ENCODE data around the gene ERFL.
"Not testable (repeated sequence)": the region's sequence is repeated elsewhere in the genome, so short reads cannot be mapped to it uniquely, and the experiment has no call there.

The ERFL gene

DNA sequence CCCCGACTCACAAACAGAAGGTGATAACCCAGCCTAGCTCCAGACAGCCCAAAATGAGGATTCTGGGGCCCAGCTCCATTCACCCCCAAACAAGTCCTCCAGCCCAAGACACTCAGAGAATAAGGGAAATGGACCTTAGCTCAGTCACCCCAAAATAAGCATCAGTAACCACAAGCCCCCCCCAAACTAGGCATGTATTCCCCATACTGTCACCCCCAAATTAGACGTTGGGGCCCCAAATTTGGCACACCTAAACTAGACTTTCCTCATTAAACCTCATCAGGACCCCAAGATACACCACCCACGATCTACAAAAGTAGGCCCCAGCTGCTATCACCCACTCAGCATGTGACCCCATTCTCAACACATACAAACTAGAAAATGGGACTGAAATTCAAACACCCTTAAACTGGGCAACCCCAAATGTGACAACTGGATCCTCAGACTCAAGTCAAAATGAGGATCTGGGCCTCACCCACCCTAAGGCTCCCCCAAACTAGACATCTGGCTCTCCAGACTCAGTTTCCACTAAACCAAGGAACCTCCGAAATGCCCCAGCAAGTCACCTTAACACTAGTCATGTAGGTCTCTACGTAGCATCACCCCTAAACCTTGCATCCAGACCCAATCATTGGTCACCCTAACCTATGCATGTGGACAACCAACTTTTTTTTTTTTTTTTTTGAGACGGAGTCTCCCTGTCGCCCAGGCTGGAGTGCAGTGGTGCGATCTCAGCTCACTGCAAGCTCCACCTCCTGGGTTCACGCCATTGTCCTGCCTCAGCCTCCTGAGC lies 13.4 kb upstream of the ERFL start:
- DNase-seq (ENCODE audit: low read depth, low spot score) = no peak

DNA sequence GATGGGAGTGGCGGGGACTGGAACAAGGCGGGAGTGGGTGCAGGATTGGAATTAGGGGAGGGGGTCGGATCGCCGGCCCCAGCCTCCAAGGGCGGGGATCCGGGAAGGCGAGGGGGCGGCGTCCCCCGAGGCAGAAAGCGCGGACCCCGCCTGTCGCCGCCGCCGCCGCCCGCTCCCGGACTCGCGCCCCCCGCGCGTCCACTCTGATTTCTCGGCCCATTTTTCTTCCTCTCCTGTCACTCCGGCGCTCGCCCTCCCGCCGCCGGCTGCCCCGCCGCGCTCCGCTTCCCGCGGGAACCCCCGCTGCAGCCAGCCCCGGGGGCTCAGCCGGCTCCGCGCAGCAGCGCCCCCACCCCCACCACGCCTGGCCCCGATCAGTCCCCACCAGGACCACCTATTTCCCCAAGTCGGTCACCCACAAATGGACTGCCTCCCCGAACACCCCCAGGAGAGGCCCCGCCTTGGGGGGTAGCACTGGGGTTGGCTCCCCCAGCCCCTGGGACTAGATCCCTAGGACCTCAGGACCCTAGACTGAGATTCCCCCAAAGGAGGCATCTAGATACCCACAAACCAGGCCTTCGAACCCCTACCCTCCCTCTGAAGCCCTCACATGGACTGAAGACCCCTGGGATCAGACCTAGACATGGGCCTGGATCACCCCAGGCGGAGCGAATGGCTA lies 12.6 kb upstream of the ERFL start:
- DNase-seq (ENCODE audit: low read depth, low spot score) = no peak

DNA sequence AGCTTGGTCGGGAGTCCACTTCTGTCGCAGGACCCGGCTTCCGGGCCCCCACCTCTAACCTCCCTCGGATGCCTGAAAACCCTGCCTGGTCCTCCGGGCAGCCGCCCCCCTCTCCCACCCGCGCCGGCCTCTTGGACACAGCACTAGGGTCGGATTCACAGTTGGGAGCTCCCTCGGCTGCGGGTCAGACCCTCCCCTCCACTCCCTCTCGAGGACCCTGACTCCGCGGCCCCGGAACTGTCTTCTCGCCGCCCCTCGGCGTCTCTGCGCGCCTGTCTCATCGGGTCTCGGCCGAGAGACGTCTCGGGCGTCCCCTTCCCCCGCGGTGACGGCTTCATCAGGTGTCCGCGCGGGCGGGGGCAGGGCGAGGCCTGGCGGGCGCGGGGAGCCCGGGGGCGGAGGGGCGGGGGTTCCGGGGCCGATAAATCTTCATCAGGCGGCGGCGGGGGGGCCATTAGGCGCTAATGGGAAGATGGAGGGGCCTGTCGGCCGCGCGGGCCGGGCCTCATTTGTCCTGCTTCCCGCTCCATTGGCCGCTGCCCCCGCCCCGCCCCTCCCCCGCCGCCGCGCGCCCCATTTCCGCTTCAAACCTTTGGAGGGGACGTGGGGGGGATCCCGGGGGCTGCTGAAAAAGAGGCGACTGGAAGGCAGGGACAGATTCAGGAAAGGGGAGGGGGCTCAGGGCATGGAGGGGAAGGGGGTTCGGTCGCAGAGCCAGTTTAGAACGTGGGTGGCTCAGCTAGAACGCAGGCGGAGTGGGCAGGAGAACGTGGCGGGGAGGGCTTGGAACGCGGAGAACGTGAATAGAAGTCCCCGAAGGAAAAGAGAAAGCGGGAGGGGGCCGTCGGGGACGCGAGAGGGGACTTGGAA lies 11.8 kb upstream of the ERFL start:
- no peak for DNase-seq (ENCODE audit: low read depth, low spot score)

DNA sequence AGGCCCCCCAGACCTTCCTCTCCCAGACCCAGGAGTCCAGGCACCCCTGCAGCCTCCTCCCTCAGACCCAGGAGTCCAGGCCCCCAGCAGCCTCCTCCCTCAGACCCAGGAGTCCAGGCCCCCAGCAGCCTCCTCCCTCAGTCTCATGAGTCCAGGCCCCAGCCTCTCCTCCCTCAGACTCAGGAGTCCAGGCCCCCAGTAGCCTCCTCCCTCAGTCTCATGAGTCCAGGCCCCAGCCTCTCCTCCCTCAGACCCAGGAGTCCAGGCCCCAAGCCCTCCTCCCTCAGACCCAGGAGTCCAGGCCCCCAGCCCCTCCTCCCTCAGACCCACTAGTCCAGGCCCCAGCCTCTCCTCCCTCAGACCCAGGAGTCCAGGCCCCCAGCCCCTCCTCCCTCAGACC lies 11.0 kb upstream of the ERFL start:
- DNase-seq (ENCODE audit: low read depth, low spot score) = not testable (repeated sequence)

DNA sequence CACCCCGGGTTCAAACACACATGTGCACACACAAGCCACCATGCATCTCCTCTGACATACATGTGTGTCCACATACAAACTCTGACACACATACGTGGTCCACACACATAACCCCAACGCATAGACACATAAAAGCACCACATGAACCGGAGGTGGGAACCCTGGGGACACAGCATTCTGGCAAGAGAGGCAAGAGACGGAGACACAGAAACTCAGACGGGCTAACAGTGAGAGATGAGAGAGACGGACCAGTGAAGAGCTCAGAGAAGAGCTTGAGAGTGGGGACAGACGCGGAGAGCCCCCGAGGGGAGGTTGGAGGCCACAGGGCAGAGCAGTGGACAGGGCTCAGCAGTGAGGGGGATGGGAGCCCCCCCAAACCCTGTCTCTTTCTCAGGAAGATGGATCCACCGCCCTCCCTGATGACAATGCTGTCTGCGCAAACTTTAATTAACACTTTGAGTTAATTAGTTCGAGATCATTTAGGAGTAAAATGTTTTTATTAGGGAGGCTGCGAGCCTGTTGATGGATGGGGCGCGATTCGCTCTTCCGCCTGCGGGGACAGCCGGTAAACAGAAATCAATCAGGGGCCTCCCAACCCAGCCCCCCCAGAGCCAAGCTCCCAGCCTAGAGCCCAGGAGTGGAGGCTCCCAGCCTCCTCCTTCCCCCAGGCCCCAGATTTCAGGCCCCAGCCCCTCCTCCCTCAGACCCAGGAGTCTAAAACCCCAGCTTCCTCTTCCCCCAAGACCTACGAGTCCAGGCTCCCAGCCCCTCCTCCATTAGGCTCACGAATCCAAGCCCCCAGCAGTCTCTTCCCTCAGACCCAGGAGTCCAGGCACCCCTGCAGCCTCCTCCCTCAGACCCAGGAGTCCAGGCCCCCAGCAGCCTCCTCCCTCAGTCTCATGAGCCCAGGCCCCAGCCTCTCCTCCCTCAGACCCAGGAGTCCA lies 9.5 kb upstream of the ERFL start:
- no peak for DNase-seq (ENCODE audit: low read depth, low spot score)

DNA sequence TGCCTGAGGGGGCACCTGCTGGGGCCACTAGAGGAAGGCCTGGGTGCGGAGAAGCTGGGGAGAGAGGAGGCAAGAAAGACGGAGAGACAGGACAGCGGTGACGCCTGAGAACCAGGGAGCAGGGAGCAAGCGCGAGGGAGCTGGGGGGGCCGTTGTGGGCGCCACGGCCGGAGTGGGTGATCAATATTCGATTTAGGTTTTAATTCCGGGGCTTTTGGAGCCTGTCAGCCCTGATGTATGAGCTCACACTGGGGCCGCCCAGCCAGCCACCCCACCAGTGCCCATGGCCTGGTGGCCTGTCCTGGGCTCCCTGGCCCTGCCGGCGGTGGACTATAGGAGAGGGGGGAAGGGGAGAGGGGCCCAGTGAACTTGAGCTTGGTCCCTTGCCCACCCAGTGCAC lies 8.7 kb upstream of the ERFL start:
- no peak for DNase-seq (ENCODE audit: low read depth, low spot score)

DNA sequence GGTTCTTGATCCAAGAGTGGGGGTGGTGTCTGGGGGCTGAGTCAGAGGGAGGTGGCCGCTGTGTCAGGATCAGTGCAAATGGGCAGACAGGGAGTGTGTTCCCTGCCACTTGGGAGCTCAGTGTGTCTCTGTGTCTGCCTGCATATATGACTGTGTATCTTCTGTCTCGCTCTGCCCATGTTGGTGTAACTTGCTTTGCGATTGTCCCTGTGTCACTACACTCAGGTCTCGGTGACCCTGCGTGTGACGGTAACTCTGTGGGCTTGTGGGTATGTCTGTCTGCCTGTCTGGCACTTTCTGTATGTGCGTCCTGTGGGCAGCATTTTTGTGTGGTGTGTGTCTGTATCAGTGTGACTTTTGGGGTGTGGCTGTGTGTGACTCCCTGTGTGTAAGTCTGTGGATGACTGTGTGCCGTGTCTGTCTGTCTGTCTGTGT lies 8.2 kb upstream of the ERFL start:
- no peak for DNase-seq (ENCODE audit: low read depth, low spot score)

DNA sequence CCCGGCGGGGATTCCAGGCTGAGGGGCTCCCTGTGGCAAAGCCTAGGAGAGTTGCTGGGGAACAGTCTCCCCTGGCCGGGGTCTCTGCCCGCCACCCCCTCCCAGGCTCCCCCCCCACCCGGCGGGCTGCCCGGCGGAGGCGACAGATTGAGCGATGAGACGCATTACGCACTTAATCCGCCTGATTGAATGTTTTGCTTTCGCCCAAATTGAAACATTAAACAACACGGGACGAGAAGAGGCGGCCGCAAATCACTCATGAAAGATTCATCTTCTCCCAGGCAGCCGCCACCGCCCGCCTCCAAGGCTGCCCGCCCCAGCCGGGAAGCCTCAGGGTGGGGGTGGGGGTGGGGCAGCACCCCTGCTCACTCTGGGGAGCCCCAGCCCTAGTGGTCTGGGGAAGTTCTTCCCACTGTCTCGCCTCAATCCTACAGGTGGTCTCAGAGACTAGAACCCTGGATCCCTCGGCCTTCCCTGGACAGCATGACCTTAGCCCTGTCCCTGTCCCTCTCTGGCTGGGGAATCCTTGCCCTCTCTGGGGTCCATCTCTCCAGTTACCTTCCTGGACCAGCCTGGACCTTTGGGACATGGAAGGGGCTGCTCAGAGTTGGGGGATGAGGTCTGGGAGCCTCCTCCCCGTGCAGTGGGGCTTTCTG lies 7.6 kb upstream of the ERFL start:
- DNase-seq (ENCODE audit: low read depth, low spot score) = no peak

DNA sequence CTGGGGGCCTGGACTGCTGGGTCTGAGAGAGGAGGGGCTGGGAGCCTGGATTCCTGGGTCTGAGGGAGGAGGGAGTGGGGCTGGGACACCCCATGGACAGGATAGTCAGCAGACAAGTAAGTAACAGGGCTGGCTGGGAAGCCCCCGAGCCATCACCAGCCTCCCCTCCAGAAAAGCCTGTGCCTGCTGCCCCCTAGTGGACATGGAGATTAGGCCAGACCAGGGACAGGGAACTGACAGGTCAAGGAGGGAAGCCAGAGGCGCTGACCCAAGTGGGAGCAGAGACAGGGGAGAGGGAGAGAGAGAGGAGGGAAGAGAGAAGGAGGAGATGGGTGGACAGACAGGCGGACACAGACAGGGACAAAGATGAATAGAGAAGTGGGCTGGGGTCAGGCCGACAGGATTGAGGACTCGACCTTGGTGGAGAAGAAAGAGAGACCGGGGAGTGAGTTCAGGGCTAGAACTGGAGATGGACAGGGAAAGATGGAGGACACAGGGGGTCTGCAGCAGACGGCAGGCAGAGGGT lies 6.7 kb upstream of the ERFL start:
- no peak for DNase-seq (ENCODE audit: low read depth, low spot score)

DNA sequence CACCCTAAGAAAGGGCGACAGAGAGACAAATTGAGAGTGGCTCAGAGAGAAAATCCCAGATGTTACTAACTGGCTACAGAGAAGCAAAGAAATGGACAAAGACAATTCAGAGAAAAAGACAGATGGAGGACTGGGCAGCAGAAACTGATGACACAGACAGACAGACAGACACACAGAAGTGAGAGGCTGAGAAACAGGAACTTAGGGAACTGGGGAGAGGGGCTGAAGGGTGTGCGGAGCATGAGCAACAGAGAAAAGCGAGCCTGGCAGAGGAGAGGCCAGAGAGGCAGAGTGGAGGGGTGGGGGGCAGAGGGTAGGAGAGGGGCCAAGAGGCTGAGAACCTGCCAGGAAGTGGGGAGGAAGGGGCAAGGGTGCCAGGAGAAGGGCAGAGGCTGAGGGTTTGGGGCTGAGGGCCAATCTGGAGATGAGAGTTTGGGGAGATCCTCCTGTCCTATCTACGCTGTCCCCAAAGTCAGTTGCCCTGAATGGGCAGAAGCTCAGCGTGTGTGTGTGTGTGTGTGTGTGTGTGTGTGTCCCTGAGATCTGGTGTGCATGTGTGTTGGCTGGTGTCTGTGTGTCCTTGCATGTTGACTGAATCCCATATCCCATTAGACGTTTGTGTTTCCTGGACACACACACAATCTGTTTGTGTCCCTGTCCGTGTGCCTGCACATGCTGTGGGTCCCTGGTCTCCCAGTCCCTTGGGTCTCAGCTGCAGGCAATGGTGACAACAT lies 5.6 kb upstream of the ERFL start:
- no peak for DNase-seq (ENCODE audit: low read depth, low spot score)

DNA sequence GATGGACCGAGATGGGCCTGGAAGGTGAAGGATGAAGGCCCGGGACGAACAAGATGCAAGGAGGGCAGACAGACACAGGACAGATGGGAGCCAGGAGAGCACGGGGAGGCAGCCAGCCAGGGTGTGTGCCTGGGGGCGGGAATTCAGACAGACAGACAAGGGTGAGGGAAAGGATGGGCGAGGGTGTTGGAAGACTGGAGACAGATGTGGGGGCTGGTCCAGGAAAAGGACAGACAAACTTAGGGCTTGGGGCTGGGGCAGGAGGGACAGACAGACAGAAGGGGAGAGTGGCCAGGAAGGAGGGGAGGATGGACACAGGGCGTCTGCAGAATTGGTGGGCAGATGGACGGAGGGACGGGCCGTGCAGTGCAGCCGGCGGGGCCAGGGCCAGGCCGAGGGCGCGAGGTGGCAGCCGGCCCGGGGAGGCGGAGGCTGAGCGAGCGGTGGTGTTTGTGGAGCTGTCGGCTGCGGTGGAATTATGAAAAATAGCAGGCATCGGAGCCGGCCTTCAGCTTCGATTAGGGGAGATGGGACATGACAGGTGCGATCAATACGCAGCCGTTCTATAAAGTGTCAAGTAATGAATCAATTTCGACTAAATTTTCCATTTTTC lies 4.6 kb upstream of the ERFL start:
- DNase-seq (ENCODE audit: low read depth, low spot score) = no peak

DNA sequence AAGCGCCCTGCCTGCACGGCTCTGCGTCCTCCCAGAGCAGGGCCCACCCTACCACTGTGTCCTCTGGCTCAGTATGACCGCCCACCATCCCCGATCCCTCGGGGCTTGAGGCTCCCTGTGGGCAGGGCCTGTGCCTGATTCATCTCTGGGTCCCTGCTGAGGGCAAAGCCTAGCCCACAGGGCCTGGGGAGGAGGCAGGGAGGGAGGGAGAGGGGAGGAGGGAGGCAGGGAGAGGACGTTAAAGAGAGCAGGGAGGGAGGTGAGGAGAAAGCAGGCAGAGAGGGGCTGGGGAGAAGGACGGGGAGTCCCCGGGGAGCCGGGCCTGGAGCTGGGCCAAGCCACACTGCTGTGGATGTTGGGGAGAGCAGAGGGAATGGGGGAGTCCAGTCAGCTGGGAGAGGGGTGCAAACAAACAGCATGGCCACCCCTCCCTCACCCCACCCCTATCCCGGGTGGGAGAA lies 4.0 kb upstream of the ERFL start:
- no peak for DNase-seq (ENCODE audit: low read depth, low spot score)

DNA sequence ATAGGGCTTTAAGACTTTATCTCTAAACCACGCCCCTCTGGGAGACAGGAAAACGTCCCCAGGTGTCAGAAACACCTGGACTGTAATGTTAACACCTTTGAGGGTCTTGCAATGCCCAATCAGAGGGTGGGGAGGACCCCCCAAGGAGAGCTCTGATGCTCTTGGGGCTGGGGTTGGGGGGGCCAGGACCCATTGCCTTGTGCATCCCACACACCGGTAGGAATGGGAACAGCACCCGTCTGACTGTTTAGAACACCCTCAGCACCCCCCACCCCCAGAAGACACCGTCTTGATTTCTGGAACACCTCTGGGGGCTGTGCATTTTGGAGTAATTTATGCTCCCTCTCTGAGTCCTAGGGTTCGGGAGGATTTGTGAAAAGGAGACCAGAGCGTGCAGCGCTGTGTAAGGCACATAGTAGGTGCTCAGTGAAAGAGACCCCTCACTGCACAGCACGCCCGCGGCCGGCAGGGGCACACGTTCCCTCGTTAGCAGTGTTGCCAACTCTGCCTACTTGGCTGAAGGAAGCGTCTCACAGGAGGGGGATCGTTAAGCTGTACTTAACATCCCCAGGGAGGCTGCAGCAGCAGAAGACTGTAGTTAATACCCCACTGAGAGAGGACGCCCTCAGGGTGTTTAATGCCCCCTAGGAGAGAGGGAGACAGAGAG lies 2.8 kb upstream of the ERFL start:
- DNase-seq (ENCODE audit: low read depth, low spot score) = no peak

DNA sequence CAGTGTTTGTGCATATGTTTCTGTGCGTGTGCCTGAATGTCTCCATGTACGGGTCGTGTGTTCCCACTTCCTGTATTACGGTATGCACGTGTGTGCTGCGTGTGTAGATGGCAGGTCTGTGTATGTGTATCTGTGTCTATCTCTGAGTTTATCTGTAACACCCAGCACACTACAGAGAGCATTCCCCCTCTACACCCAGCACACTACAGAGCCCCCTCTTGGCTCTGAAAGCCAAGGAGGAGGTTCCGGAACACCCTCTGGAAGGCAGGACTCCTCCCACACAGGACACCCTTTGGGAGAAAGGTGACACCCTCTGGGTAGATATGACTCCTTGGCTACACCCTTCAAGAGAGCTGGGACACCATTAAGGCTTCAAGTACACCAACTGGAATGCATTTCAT lies 2.1 kb upstream of the ERFL start:
- DNase-seq (ENCODE audit: low read depth, low spot score) = no peak

DNA sequence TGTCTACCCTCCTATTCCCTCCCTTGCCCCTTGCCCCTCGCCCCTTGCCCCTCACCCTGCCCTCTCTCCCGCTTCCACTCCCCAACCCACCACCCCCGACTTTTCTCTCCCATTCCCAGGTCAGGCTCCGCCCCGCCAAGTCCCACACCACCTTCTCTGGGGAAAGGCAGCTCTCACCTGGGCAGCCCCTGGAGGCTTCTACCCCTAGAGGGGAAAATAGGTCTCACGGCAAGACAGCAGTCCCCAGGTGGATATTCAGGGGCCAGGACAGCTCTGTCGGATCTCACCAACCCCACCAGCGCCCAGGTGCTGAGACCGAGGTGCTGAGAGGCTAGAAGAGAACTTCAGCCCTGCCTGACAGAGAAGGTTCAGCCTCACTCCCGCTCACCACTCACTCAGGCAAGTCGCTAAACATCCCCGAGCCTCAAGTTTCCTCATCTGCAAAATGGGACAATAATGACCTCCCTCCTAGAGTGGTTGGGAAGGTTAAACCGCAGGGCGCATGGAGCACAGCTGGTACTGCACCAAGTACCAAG lies 1.4 kb upstream of the ERFL start:
- no peak for DNase-seq (ENCODE audit: low read depth, low spot score)

DNA sequence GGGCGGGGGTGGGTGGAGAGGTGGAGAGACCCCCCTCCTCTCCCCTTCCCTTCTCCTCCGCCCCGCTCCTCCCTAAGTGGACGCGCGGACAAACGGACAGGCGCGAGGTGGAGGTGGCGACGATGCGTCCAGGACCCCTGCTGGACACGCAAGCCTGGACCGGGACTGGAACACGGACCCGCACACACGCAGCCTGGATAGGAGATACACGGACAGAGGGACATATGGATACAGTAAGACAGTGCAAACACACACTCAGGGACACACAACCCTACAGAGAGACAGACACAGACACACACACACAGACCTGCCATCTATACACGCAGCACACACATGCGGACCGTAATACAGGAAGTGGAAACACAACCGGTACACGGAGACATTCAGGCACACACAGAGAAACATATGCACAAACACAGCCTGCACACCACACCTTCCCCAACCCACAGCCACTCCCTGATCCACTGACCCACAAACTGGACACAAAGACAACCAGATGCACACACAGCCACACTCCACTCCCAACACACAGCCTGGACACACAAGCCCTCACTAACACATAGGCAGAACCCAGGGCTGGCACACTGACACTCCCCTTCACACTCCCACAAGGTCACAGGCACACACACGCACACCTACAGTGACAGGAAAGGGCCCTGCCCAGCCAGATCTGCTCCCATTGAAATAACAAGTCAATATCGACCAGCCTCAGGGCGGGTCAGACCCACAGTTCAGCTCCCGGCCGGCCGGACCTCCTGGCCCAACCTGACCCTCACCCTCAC lies 696 bp upstream of the ERFL start:
- DNase-seq (ENCODE audit: low read depth, low spot score) = no peak

DNA sequence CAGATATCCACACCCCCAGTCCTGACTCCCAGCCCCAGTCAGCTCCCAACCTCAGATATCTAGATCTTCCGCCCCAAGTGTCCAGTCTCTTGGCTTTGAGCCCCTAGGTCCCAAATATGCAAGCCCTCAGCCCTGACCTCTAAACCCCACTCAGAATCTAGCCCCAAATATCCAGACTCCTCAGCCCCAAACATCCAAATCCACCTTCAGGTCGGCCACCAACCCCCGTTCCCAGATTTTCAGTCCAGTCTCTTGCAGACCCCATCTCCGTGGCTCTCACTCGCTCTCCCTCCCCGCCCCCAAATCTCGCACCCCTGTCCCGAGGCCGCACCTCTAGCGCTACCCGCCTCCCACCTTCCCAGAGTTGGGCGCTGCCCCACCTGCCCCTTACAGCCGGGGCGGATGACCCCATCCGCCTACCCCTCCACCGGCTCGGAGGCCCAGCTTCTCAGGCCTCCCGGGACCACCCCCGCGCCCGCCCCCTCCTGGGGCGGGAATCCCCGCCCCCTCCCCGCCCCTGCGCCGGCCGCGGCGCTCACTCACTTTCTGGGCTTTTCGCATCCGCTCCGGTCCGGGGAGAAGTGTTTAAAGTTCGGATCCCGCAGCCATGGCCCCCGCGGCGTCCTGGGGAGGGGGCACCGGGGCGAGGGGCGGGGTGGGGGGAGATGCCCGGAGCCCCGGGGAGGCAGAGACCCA lies 604 bp downstream of the ERFL start:
- DNase-seq (ENCODE audit: low read depth, low spot score) = no peak
